ENCODE measurements around the gene P4HA1. TPM values are rescaled to one million over a fixed set of nuclear protein-coding genes. Genes with fewer than 3 reads are reported as not detected.

P4HA1 gene
- total and polyA plus RNA-seq, 9 of the 15 experiments (the other 6 are each of a cell fraction or from before 2014, with no cell fraction given) = 20.2 to 177 (median 28.6) TPM

DNA sequence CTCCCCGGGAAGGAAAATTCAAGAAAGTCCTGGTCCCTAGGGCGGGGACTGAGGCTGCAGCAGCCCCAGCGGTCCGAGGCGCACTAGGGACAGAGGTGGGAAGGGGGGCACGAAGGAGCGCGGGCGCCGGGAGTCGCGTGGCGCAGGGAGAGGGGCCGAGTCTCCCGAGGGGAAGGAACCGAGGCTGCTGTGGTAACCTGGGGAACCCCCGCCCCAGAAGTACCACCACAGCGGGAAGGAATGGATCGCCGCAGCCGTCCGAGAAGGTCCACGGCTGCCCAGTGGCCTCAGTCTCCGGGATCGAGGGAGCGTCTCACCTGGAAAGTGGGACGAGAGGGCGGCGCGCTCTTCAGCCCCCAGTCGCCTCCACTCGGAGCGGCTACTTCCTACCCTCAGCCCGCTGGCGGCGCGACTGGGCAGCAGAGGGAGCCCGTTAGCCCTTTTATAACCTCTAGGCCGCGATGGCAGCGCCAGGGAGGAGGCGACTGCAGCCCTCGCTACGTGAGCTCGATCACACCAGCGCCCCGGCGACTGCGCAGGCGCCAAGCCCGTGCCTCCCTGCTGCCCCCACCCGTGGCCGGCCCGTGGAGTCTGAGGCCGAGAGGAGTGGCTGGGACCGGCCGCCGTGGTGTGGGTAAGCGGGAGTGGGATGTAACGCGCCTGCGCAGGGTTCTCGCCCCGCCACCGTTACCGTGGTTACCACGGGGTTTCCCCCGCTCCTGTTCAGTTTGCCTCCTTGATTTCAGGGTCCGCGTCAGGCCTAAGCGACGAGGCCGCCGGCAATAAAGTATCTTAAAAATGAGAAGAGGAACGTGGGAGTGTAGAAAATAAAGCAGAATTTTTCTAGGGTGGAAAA, at the start of gene P4HA1 (continued):
- 0 out of 2 replicates have a peak, but pooled peaks have one; percentile 47 for TF ChIP-seq IRF2 (CRISPR knock-in tag; IDR thresholded peaks at IDR 0.05)
- TF ChIP-seq PPARD (CRISPR knock-in tag; IDR thresholded peaks at IDR 0.05) = no peak
- no peak; the same call in 1 of the 2 replicates for TF ChIP-seq ILF3 (IDR thresholded peaks at IDR 0.05; ENCODE audit: borderline replicate concordance)
- peak; percentile 48 for TF ChIP-seq DPF2 (IDR thresholded peaks at IDR 0.05)
- TF ChIP-seq MAFF (IDR thresholded peaks at IDR 0.05; ENCODE audit: low read length) = no peak
- no peak for TF ChIP-seq TFAM (CRISPR knock-in tag; conservative IDR thresholded peaks at IDR 0.05)
- peak; percentile 43 for TF ChIP-seq USF1 (CRISPR knock-in tag; IDR thresholded peaks at IDR 0.05)
- TF ChIP-seq U2AF1 (optimal IDR thresholded peaks at IDR 0.05; ENCODE audit: low read depth, low read length) = no peak
- TF ChIP-seq MEF2A (IDR thresholded peaks at IDR 0.05; ENCODE audit: control insufficient read depth, low read depth, low read length) = 0 out of 2 replicates have a peak, but pooled peaks have one; percentile 17
- no peak for TF ChIP-seq FOXM1 (IDR thresholded peaks at IDR 0.05; ENCODE audit: low read depth)
- peak; percentile 78 for TF ChIP-seq FOXM1 (CRISPR knock-in tag; IDR thresholded peaks at IDR 0.05; ENCODE audit: low read depth)
- peak in 1 of 2 experiments; percentile 34; a peak in 1 of 4 replicates for TF ChIP-seq KDM4B (IDR thresholded peaks at IDR 0.05; ENCODE audit: borderline replicate concordance in 2 of 2, low read depth in 1 of 2)
- TF ChIP-seq ZNF431 (CRISPR knock-in tag; IDR thresholded peaks at IDR 0.05) = peak; percentile 80
- no peak for TF ChIP-seq HDAC6 (IDR thresholded peaks at IDR 0.05; ENCODE audit: low read depth, low read length)
- TF ChIP-seq, protein P1, sequence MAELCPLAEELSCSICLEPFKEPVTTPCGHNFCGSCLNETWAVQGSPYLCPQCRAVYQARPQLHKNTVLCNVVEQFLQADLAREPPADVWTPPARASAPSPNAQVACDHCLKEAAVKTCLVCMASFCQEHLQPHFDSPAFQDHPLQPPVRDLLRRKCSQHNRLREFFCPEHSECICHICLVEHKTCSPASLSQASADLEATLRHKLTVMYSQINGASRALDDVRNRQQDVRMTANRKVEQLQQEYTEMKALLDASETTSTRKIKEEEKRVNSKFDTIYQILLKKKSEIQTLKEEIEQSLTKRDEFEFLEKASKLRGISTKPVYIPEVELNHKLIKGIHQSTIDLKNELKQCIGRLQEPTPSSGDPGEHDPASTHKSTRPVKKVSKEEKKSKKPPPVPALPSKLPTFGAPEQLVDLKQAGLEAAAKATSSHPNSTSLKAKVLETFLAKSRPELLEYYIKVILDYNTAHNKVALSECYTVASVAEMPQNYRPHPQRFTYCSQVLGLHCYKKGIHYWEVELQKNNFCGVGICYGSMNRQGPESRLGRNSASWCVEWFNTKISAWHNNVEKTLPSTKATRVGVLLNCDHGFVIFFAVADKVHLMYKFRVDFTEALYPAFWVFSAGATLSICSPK (IDR thresholded peaks at IDR 0.05; ENCODE audit: borderline replicate concordance) = no peak
- TF ChIP-seq CBX2 (IDR thresholded peaks at IDR 0.05; ENCODE audit: insufficient read depth, low read length, poor library complexity, severe bottlenecking) = no peak
- peak; percentile 84 for TF ChIP-seq GTF2A2 (tag; IDR thresholded peaks at IDR 0.05)
- TF ChIP-seq NCOR1 (IDR thresholded peaks at IDR 0.05) = no peak
- peak; percentile 17 for TF ChIP-seq SMARCA4 (IDR thresholded peaks at IDR 0.05)
- no peak for TF ChIP-seq ZNF347 (CRISPR knock-in tag; IDR thresholded peaks at IDR 0.05; ENCODE audit: low read depth)
- TF ChIP-seq PHB (CRISPR knock-in tag; IDR thresholded peaks at IDR 0.05) = peak; percentile 88
- no peak for TF ChIP-seq ZNF174 (CRISPR knock-in tag; IDR thresholded peaks at IDR 0.05)
- no peak for TF ChIP-seq PHF21A (IDR thresholded peaks at IDR 0.05; ENCODE audit: borderline replicate concordance, low read depth)
- TF ChIP-seq ZNF212 (CRISPR knock-in tag; IDR thresholded peaks at IDR 0.05) = 0 out of 2 replicates have a peak, but pooled peaks have one; percentile 29
- TF ChIP-seq PML (IDR thresholded peaks at IDR 0.05; ENCODE audit: low read length) = peak; percentile 86; the same call in 1 of the 2 replicates
- no peak; the same call in 1 of the 2 replicates for TF ChIP-seq SIN3B (IDR thresholded peaks at IDR 0.05; ENCODE audit: low read depth)
- peak; percentile 98 for TF ChIP-seq GATAD2A (IDR thresholded peaks at IDR 0.05)
